Tibial artery (tissue), 4 donors: ENCODE data around the gene SPATA3.

Experiments used
- DNase-seq, 2 donors: peaks; one replicate each; pipeline ENCODE4 v3.0.0-alpha.2; 2019
- H3K27ac ChIP-seq, 2 donors: fragments of 200-600 bp; sonication (generic) in 1 of 2; 1 replicate in 1 of 2; 2 replicates in 1 of 2; pipeline ENCODE4 v1.5.1; 2018 to 2019; ENCODE audit warnings: mild to moderate bottlenecking in 1 of 2
- H3K27me3 ChIP-seq, 2 donors: fragments of 200-600 bp; sonication (generic) in 1 of 2; one replicate each; pipeline versions ENCODE4 v1.5.1 to v1.6.0; 2016 to 2019
- H3K36me3 ChIP-seq, 3 donors: fragments of 200-600 bp; sonication (generic) in 2 of 3; one replicate each; pipeline ENCODE4 v1.5.1; 2016 to 2019; ENCODE audit warnings: mild to moderate bottlenecking in 2 of 3
- H3K4me1 ChIP-seq, 4 donors: fragments of 200-600 bp; sonication (generic) in 2 of 4; 1 replicate in 3 of 4; 2 replicates in 1 of 4; pipeline ENCODE4 v1.5.1; 2016 to 2019
- H3K4me3 ChIP-seq, 2 donors: fragments of 200-600 bp; sonication (generic) in 1 of 2; 1 replicate in 1 of 2; 2 replicates in 1 of 2; pipeline ENCODE4 v1.5.1; 2018 to 2019; ENCODE audit warnings: mild to moderate bottlenecking in 2 of 2
- H3K9me3 ChIP-seq, 3 donors: fragments of 200-600 bp; sonication (generic) in 1 of 3; one replicate each; pipeline ENCODE4 v1.5.1; 2016 to 2019
- CTCF ChIP-seq, 2 experiments: fragments of 200-600 bp in 1 of 2; fragments of 450-650 bp in 1 of 2; IDR thresholded peaks; one replicate each; pipeline ENCODE4 v1.5.1; 2017 to 2019; ENCODE audit warnings: antibody characterized with exemption in 2 of 2, mild to moderate bottlenecking in 1 of 2, moderate library complexity in 1 of 2
- intact Hi-C: fragments of 100-400 bp; cut with DNase I; formaldehyde crosslinking; loops from one replicate; pipeline ENCODE4 v1.15.0; 2023; ENCODE audit warnings: low total_unique reads

The SPATA3 gene

DNA sequence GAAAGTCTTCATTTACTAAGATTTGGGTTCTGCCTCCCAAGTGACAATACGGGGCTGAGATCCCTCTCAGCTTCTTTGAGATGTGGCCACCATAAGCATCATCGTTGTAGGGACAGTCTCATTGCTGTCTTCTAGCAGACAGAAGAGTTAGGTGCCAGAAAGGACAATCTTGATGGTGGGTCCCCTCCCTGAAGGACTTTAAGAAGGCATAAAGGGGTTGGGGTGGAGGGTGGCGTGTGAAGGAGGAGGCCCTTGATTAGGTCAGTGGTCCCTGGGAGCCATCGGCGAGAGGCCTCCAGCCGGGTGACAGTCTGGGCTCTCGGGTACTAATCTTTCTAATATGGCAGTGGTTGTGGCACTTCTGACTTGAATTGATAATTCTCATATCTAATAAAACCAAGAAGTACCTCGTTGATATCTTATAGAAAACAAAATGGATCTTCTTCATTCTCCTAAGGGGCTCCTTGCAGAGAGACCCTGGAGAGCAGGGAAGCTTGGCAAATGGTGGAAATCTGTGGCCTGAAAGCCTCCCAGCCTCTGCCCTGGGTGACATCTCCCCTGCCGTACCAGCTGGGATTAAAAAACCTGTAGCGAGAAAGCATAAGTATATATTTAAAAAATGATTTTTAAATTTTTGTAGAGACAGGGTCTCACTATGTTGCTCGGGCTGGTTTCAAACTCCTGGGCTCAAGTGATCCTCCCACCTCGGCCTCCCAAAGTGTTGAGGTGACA is 53.5 kb downstream of the SPATA3 start:
- no peak overlapping the region for H3K4me3 ChIP-seq
- DNase-seq = no peak
- H3K4me1 ChIP-seq = peaks cover 0 to 16% (median 8%) of the 10 kb centered on the region in 4 donors
- H3K27me3 ChIP-seq = peaks cover 0 to 20% of the 10 kb centered on the region in 2 donors
- H3K36me3 ChIP-seq = no peaks in the 10 kb centered on the region
- H3K9me3 ChIP-seq = no peaks in the 10 kb centered on the region
- no peak overlapping the region for H3K27ac ChIP-seq
- no peak for TF ChIP-seq CTCF (IDR thresholded peaks at IDR 0.05)
- intact Hi-C loops = no loop called here

- DNase-seq = no peak
- Histone ChIP-seq H3K9me3 (no peaks in the 10 kb centered on the region), H3K27ac (no peak overlapping the region), H3K4me1 (peaks cover 0 to 16% (median 8%) of the 10 kb centered on the region in 4 donors), H3K36me3 (no peaks in the 10 kb centered on the region), H3K4me3 (no peak overlapping the region), H3K27me3 (peaks cover 0 to 20% of the 10 kb centered on the region in 2 donors)
- no peak for TF ChIP-seq CTCF (IDR thresholded peaks at IDR 0.05)
- intact Hi-C loops = no loop called here
These were observed 54.3 kb downstream of the SPATA3 start for GRCh38 chr2:231050018-231050901.

DNA sequence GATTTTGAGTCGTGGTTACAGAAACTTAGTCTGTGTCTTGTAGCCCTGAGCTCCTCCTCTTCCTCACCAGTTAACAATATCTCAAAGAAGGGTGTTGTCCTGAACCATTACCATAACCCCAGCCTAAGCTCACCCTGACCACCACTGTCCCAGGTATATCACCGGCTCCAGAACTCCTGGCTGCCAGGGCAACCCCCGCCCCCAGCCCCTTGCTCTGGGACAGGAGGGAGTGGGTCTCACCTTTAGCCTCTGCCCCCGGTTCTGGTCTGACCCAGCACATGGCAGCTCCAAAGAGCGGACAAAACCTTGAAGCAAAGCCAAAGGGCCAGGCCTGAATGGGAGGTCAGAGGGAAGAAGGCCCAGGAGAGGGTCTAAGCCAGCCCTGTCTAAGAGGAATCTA is 55.2 kb downstream of the SPATA3 start:
- H3K36me3 ChIP-seq = no peaks in the 10 kb centered on the region
- no peak for DNase-seq
- no peaks in the 10 kb centered on the region for H3K9me3 ChIP-seq
- intact Hi-C loops = no loop called here
- H3K27me3 ChIP-seq = peaks cover 0 to 20% of the 10 kb centered on the region in 2 donors
- peaks cover 0 to 16% (median 8%) of the 10 kb centered on the region in 4 donors for H3K4me1 ChIP-seq
- TF ChIP-seq CTCF (IDR thresholded peaks at IDR 0.05) = no peak
- no peak overlapping the region for H3K27ac ChIP-seq
- no peak overlapping the region for H3K4me3 ChIP-seq

DNA sequence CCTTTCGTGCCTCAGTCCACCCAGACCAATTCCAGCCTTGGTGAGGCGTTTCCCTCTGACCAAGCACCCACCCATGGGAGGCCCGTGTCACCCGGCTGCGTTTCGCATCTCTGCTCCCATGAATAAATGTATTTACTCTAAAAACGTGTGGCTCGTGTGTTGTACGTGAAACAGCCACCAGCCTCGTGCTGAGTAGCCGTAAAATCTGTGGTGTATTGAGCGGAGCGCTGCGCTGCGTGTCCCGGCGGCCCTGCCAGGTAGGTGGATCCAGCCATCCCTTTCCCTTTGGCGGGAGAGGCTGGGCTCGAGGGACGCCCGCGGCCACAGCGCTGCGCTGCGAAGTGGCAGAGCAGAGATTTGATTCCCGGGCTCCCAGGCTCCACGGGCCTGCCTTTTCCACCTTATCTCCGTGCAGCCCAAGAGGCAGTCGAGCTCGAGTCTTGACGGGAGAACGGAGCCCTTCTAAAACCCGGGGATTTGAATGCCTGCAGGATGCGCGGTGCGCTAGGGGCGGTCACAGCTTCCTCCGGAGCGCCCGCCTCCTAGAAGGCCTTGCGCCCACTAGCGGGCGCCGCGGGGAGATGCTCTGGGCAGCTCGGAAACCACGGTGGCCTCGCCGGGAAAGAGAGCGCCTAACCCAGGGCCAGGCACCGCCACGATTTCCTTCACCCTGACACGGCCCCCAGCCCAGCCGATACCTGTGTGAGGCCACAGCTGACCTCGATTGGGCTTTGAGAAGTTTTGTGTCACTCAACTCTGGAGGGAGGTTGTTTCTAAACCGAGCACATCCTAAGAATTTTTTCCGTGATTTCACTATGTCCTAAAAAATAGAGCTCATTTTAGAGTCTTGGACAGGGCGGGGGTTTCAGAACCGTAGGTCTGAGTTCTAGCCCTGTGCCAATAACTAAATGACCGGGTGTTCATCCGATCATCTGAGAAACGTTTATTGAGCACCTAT is 56.9 kb downstream of the SPATA3 start:
- peak overlapping the region; percentile 57 to 76 for H3K4me3 ChIP-seq
- H3K9me3 ChIP-seq = no peaks in the 10 kb centered on the region
- H3K27me3 ChIP-seq = peaks cover 0 to 10% of the 10 kb centered on the region in 2 donors
- H3K36me3 ChIP-seq = no peaks in the 10 kb centered on the region
- intact Hi-C loops = no loop called here
- H3K4me1 ChIP-seq = peaks cover 0 to 22% (median 13%) of the 10 kb centered on the region in 4 donors
- H3K27ac ChIP-seq = peak overlapping the region; percentile 59 to 67
- peak; percentile 82 to 88 for TF ChIP-seq CTCF (IDR thresholded peaks at IDR 0.05)
- DNase-seq = peak; percentile 75 to 88

GRCh38 chr2:231053846-231054245 is 57.9 kb downstream of the SPATA3 start:
- no peak for DNase-seq
- Histone ChIP-seq H3K36me3 (no peaks in the 10 kb centered on the region), H3K27me3 (peaks cover 0 to 10% of the 10 kb centered on the region in 2 donors), H3K9me3 (no peaks in the 10 kb centered on the region), H3K27ac (no peak overlapping the region), H3K4me3 (no peak overlapping the region), H3K4me1 (peaks cover 0 to 33% (median 23%) of the 10 kb centered on the region in 4 donors)
- intact Hi-C loops = no loop called here
- no peak for TF ChIP-seq CTCF (IDR thresholded peaks at IDR 0.05)
